Right lobe of liver (tissue), 6 donors: ENCODE results near the gene CNGA1. TPM values are rescaled to one million over a fixed set of nuclear protein-coding genes. Genes with fewer than 3 reads are reported as not detected.

ENCODE experiments used
- ATAC-seq, 4 donors: fragments of 200-7000 bp; cut with Tn5 transposase; one replicate each; pipeline ENCODE4 v1.9.1; 2020; ENCODE audit warnings: mild to moderate bottlenecking in 4 of 4, moderate library complexity in 4 of 4
- DNase-seq, 3 donors: peaks; one replicate each; pipeline ENCODE4 v3.0.0-alpha.2; 2020
- H3K27ac ChIP-seq, 3 donors: fragments of 200-600 bp; one replicate each; pipeline ENCODE4 v1.8.0; 2022
- H3K27me3 ChIP-seq, 2 donors: fragments of 200-600 bp; one replicate each; pipeline ENCODE4 v1.8.0; 2022
- H3K36me3 ChIP-seq, 4 donors: fragments of 200-600 bp; sonication (generic) in 1 of 4; one replicate each; pipeline versions ENCODE4 v1.5.1 to v1.8.0; 2017 to 2022; ENCODE audit warnings: control low read depth in 1 of 4
- H3K4me1 ChIP-seq, 4 donors: fragments of 200-600 bp; sonication (generic) in 1 of 4; one replicate each; pipeline versions ENCODE4 v1.5.1 to v1.8.0; 2017 to 2022; ENCODE audit warnings: control low read depth in 1 of 4
- H3K4me3 ChIP-seq, 3 donors: fragments of 200-600 bp; one replicate each; pipeline ENCODE4 v1.8.0; 2022
- H3K9me3 ChIP-seq, 4 donors: fragments of 200-600 bp; sonication (generic) in 1 of 4; one replicate each; pipeline versions ENCODE4 v1.5.1 to v1.8.0; 2017 to 2022; ENCODE audit warnings: control low read depth in 1 of 4
- CTCF ChIP-seq, 4 donors: fragments of 200-600 bp in 3 of 4; fragments of 450-650 bp in 1 of 4; IDR thresholded peaks; one replicate each; pipeline versions ENCODE4 v1.5.1 to v1.8.0; 2016 to 2022; ENCODE audit warnings: antibody characterized with exemption in 4 of 4, mild to moderate bottlenecking in 2 of 4
- POLR2A ChIP-seq: fragments of 450-650 bp; IDR thresholded peaks from one replicate; pipeline ENCODE4 v1.6.1; 2017; ENCODE audit warnings: antibody characterized with exemption, mild to moderate bottlenecking
- WGBS: methylation state at CpG from one replicate; pipeline ENCODE4 v1.1.6; 2018; ENCODE audit warnings: low coverage, low lambda C conversion rate; ENCODE audit not compliant: insufficient coverage; ENCODE audit errors: missing lambda C conversion rate; 5-methylcytosine and 5-hydroxymethylcytosine counted together
- intact Hi-C, 2 donors: fragments of 100-400 bp; cut with DNase I; formaldehyde crosslinking; loops; one replicate each; pipeline versions ENCODE4 v1.11.2 to v1.14.1; 2022
- long read RNA-seq: library from polyadenylated mRNA; unstranded; transcript quantifications from one replicate; pipeline ENCODE4 v2.0.0, GENCODE V29; 2019
- total RNA-seq, 6 experiments: library from RNA; depleted of rRNA in 2 of 6; stranded (reverse); fragments of >200 nt in 2 of 6; fragmentation: NEBNext Ultra II Directional in 3 of 6; extraction: Animal tissue kit (Norgen Biotek cat#: 25700) in 3 of 6; gene quantifications; one replicate each; pipeline versions ENCODE4 v1.1.0 to v1.2.4, GENCODE V29; 2016 to 2023
- donor health status: DM: no; HTN: yes; CAD: no.
- donor health status: DM: no; HTN: no; CAD: no.
- donor health status: DM: no; HTN: no; CAD: no.
- donor health status: DM: no; HTN: yes; CAD: no.
- donor health status: DM: no; HTN: yes; CAD: no.

CNGA1 gene
- 10 to 100 TPM in 4 of 6 experiments, 1 to 10 TPM in 2; 8.1 to 14.9 (median 11.1) TPM for total RNA-seq
- long read RNA-seq, partial matches to known transcripts, result 0 of 4 reads
- long read RNA-seq, other reads (novel, unspliced or antisense), result 4 of 4 reads

DNA sequence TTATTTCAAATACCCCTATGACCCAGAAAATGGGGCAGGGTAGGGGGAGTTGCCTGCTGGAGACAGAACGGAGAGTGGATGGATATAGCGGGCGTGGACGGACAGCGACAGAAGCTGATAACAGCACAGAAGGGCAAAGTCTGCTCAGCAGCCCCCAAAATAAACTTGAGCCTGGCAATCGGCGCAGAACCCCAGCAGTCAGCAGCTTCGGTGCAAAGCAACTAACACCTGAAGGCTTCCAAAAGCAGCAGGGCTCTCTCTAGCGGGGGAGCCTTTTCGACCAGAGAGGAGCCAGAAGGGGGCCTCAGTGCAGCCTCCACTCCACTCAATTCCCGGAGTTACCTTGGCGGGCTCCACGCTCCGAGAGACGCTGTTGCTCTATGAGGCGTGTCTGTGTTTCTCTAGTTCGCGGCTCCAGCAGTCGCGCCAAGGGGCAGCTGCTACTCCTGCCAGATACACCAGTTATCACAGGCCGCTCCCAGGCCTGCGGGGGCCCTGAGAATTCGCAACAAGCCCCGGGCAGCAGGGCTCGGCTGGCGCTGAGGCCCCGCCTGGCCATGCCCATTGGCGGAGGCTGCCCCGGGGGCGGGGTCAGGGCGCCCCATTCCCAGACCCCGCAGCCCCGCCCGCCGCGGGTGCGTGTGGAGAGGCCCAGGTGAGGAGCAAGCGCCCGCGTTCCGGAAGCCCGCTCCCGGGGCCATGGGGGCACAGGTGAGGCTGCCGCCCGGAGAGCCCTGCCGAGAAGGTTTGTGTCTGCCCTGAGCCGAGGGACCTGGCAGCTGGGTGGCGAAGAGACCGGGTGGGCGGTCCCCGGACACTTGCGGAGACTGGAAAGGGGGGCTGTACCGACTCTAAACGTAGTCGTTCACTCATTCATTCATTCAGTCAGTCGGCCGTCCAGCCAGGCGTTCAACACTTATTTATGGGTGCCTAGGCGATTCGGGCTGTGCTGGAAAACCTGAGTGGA lies at the start of gene CNGA1, which contains the start of gene NIPAL1:
CNGA1 (minus strand) TSS at position 541 of the 967 bp plus-strand sequence. CDS start 63,992 bp downstream, outside the sequence.
NIPAL1 (plus strand) TSS at position 632 of the 967 bp plus-strand sequence; CDS start at position 700, 68 bp downstream.
- no peaks in the 10 kb centered on the region for H3K27me3 ChIP-seq
- no peaks in the 10 kb centered on the region for H3K36me3 ChIP-seq
- DNase-seq (peak; percentile 91 to 95 (median 94)), ATAC-seq (peak; percentile 92 to 98 (median 95))
- peaks cover 0 to 9% (median 1%) of the 10 kb centered on the region in 4 donors for H3K4me1 ChIP-seq
- peak; percentile 83 for TF ChIP-seq POLR2A
- TF ChIP-seq CTCF (IDR thresholded peaks at IDR 0.05), result peak in 3 of 4 donors; percentile 20 to 34 (median 29)
- 2% methylated on average over 18 of the region's 60 CpGs for WGBS
- peak within 1 kb of the TSS; percentile 35 to 87 (median 87) for H3K27ac ChIP-seq
- H3K9me3 ChIP-seq, result no peaks in the 10 kb centered on the region
- H3K4me3 ChIP-seq, result peak within 1 kb of the TSS; percentile 64 to 70 (median 64)
- intact Hi-C loops, result loop anchor here in 1 of 2 donors (10.0 kb wide), 1 partner anchor 68 kb away; no protein-coding TSS in a partner anchor

DNA sequence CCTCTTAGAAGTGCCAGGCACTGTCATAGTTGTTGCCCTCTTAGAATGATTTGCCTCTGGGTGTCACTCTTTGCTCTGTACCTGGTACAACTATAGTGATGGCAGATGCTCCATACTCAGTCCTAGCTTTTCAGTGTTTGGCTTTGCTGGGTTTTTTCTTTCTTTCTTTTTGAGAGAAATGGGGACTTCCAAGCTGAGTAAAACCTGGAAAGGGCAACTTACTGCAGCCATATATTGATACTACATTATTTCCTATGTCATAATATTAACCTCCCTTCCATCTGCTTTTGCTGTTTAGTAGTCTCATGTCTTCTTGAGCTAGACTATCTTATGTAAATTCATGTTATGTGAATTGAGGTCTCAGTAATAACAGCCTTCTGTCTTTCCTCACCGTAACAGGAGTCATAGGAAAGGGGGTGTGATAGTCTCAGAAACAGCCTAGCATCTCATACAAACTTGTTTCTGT lies 49.1 kb upstream of the CNGA1 start:
- TF ChIP-seq POLR2A (no peak), CTCF (IDR thresholded peaks at IDR 0.05) (no peak)
- ATAC-seq (no peak), DNase-seq (no peak)
- H3K4me1 ChIP-seq, result peaks cover 0 to 4% (median 0%) of the 10 kb centered on the region in 4 donors
- H3K27me3 ChIP-seq, result no peaks in the 10 kb centered on the region
- intact Hi-C loops, result no loop called here
- no peaks in the 10 kb centered on the region for H3K36me3 ChIP-seq
- no peak overlapping the region for H3K27ac ChIP-seq
- H3K4me3 ChIP-seq, result no peak overlapping the region
- no peaks in the 10 kb centered on the region for H3K9me3 ChIP-seq
- WGBS, result 71% methylated on average over 1 of the region's 1 CpG

DNA sequence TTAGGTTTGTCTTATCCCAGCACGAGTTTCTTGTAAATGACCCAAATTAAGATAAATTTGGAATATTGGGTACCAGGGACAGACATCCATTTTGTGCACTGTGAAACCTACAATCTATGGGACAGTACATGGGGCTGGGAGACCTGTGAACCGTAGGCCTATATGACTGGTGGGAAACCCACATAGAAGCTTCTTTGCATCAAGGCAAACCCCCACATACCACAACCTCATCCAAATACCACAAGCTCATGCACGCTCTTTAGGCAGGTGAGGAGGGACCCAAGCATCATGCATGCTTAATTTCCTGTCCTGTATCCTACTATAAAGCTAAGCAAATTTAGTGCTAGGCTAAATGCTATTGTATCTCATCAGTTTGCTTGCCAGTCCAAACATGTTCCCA lies 47.9 kb upstream of the CNGA1 start:
- TF ChIP-seq POLR2A (no peak), CTCF (IDR thresholded peaks at IDR 0.05) (no peak)
- no peaks in the 10 kb centered on the region for H3K27me3 ChIP-seq
- no peak for ATAC-seq
- DNase-seq, result no peak
- WGBS, result 60% methylated on average over 1 of the region's 3 CpGs
- no peaks in the 10 kb centered on the region for H3K9me3 ChIP-seq
- no peak overlapping the region for H3K4me3 ChIP-seq
- no peaks in the 10 kb centered on the region for H3K36me3 ChIP-seq
- intact Hi-C loops, result no loop called here
- H3K4me1 ChIP-seq, result peaks cover 0 to 4% (median 0%) of the 10 kb centered on the region in 4 donors
- no peak overlapping the region for H3K27ac ChIP-seq

- no peaks in the 10 kb centered on the region for H3K9me3 ChIP-seq
- no peaks in the 10 kb centered on the region for H3K4me1 ChIP-seq
- DNase-seq, result no peak
- WGBS, result 84% methylated on average over 5 of the region's 5 CpGs
- no peak for ATAC-seq
- H3K27me3 ChIP-seq, result no peaks in the 10 kb centered on the region
- H3K36me3 ChIP-seq, result no peaks in the 10 kb centered on the region
- TF ChIP-seq POLR2A (no peak), CTCF (IDR thresholded peaks at IDR 0.05) (no peak)
- no peak overlapping the region for H3K4me3 ChIP-seq
- no peak overlapping the region for H3K27ac ChIP-seq
- intact Hi-C loops, result no loop called here
Measured at GRCh38 chr4:48058617-48059530, 42.4 kb upstream of the CNGA1 start.
